ENCODE measurements around the gene AGRN. TPM values are rescaled to one million over a fixed set of nuclear protein-coding genes. Genes with fewer than 3 reads are reported as not detected.
"Not testable (repeated sequence)": the region's sequence is repeated elsewhere in the genome, so short reads cannot be mapped to it uniquely, and the experiment has no call there.

The AGRN gene
- total RNA-seq, 2 experiments from 2014 or later, result 18.3 to 22.8 TPM

- Mint-ChIP-seq H3K4me3 (no peak overlapping the region), H3K27ac (no peak overlapping the region), H3K4me1 (peaks cover 8% of the 10 kb centered on the region), H3K27me3 (peaks cover 42% of the 10 kb centered on the region), H3K36me3 (ENCODE audit: low read depth) (no peaks in the 10 kb centered on the region), H3K9me3 (no peaks in the 10 kb centered on the region)
- CTCF ChIA-PET, result interaction anchor here (0.7 kb wide), 1 partner anchor 23 kb away, joined by 3 read pairs; no protein-coding TSS in a partner anchor
- POLR2A ChIA-PET, result interaction anchor here (1.1 kb wide), 1 partner anchor 14 kb away, joined by 4 read pairs; the partner anchor contains the start of gene ISG15
- DNase-seq, result no peak
Measured at GRCh38 chr1:998995-999724, 20.8 kb upstream of the AGRN start.

GRCh38 chr1:999725-1000356 lies 20.1 kb upstream of the AGRN start, which contains the start of gene HES4:
Gene HES4 (minus strand): TSS chr1:1000097. CDS start chr1:999973, 124 bp downstream.
- CTCF ChIA-PET, result interaction anchor here (0.7 kb wide), 1 partner anchor 23 kb away, joined by 3 read pairs; no protein-coding TSS in a partner anchor
- peaks cover 44% of the 10 kb centered on the region for H3K27me3 Mint-ChIP-seq

GRCh38 chr1:1000357-1001056 lies 19.4 kb upstream of the AGRN start:
- POLR2A ChIA-PET, result interaction anchor here (1.2 to 2.5 kb wide), 2 partner anchors 13 to 19 kb away, joined by 5 to 18 read pairs; partner anchors contain the start of gene ISG15
- H3K4me1 Mint-ChIP-seq, result peaks cover 19% of the 10 kb centered on the region
- peak; percentile 70 for DNase-seq

More at GRCh38 chr1:999725-1000356, 20.1 kb upstream of the AGRN start, which contains the start of gene HES4:
- no peaks in the 10 kb centered on the region for H3K36me3 Mint-ChIP-seq (ENCODE audit: low read depth)
- no peaks in the 10 kb centered on the region for H3K9me3 Mint-ChIP-seq
- peak; percentile 61 for DNase-seq
- H3K4me3 Mint-ChIP-seq, result peak within 1 kb of the TSS; percentile 53
- H3K27ac Mint-ChIP-seq, result peak within 1 kb of the TSS; percentile 16
- H3K4me1 Mint-ChIP-seq, result peaks cover 13% of the 10 kb centered on the region
- POLR2A ChIA-PET, result interaction anchor here (1.1 kb wide), 1 partner anchor 14 kb away, joined by 4 read pairs; the partner anchor contains the start of gene ISG15

GRCh38 chr1:1001057-1001783 lies 18.7 kb upstream of the AGRN start:
- H3K4me3 Mint-ChIP-seq, result peak overlapping the region; percentile 53
- H3K36me3 Mint-ChIP-seq (ENCODE audit: low read depth), result no peaks in the 10 kb centered on the region
- H3K27me3 Mint-ChIP-seq, result peaks cover 42% of the 10 kb centered on the region
- peaks cover 18% of the 10 kb centered on the region for H3K4me1 Mint-ChIP-seq
- peak overlapping the region; percentile 16 for H3K27ac Mint-ChIP-seq
- ChIA-PET CTCF (interaction anchor here (1.0 to 2.3 kb wide), 6 partner anchors 12 to 96 kb away, joined by 3 to 17 read pairs (median 6); partner anchors contain the start of gene ISG15), POLR2A (interaction anchor here (1.2 to 2.5 kb wide), 2 partner anchors 12 to 18 kb away, joined by 5 to 18 read pairs; partner anchors contain the start of gene ISG15)
- DNase-seq, result no peak
- H3K9me3 Mint-ChIP-seq, result no peaks in the 10 kb centered on the region

More at GRCh38 chr1:1000357-1001056, 19.4 kb upstream of the AGRN start:
- H3K4me3 Mint-ChIP-seq, result peak overlapping the region; percentile 53
- CTCF ChIA-PET, result interaction anchor here (1.1 to 2.3 kb wide), 3 partner anchors 13 to 97 kb away, joined by 3 to 17 read pairs (median 6); partner anchors contain the start of gene ISG15
- peak overlapping the region; percentile 16 for H3K27ac Mint-ChIP-seq
- peaks cover 45% of the 10 kb centered on the region for H3K27me3 Mint-ChIP-seq
- no peaks in the 10 kb centered on the region for H3K9me3 Mint-ChIP-seq
- H3K36me3 Mint-ChIP-seq (ENCODE audit: low read depth), result no peaks in the 10 kb centered on the region

GRCh38 chr1:1003618-1004419 lies 16.1 kb upstream of the AGRN start:
- Mint-ChIP-seq H3K27ac (no peak overlapping the region), H3K36me3 (ENCODE audit: low read depth) (no peaks in the 10 kb centered on the region), H3K4me1 (peaks cover 19% of the 10 kb centered on the region), H3K27me3 (peaks cover 41% of the 10 kb centered on the region), H3K4me3 (no peak overlapping the region), H3K9me3 (no peaks in the 10 kb centered on the region)
- CTCF ChIA-PET, result no interaction called here
- DNase-seq, result no peak
- POLR2A ChIA-PET, result interaction anchor here (0.7 kb wide), 1 partner anchor 11 kb away, joined by 3 read pairs; no protein-coding TSS in a partner anchor

- H3K27me3 Mint-ChIP-seq, result peaks cover 46% of the 10 kb centered on the region
- no peaks in the 10 kb centered on the region for H3K36me3 Mint-ChIP-seq (ENCODE audit: low read depth)
- H3K27ac Mint-ChIP-seq, result no peak overlapping the region
- no peaks in the 10 kb centered on the region for H3K9me3 Mint-ChIP-seq
- ChIA-PET POLR2A (interaction anchor here (1.0 kb wide), 1 partner anchor 10 kb away, joined by 5 read pairs; no protein-coding TSS in a partner anchor), CTCF (no interaction called here)
- H3K4me1 Mint-ChIP-seq, result peaks cover 24% of the 10 kb centered on the region
- DNase-seq, result no peak
- H3K4me3 Mint-ChIP-seq, result no peak overlapping the region
Measured at GRCh38 chr1:1004420-1004779, 15.5 kb upstream of the AGRN start.

GRCh38 chr1:1004780-1005697 lies 14.9 kb upstream of the AGRN start:
- DNase-seq, result peak; percentile 57
- peaks cover 44% of the 10 kb centered on the region for H3K27me3 Mint-ChIP-seq
- H3K9me3 Mint-ChIP-seq, result no peaks in the 10 kb centered on the region
- CTCF ChIA-PET, result no interaction called here
- H3K36me3 Mint-ChIP-seq (ENCODE audit: low read depth), result no peaks in the 10 kb centered on the region
- peaks cover 24% of the 10 kb centered on the region for H3K4me1 Mint-ChIP-seq
- no peak overlapping the region for H3K4me3 Mint-ChIP-seq
- POLR2A ChIA-PET, result interaction anchor here (1.0 kb wide), 1 partner anchor 9 kb away, joined by 5 read pairs; no protein-coding TSS in a partner anchor
- H3K27ac Mint-ChIP-seq, result no peak overlapping the region

GRCh38 chr1:1005774-1006304 lies 14.1 kb upstream of the AGRN start:
- POLR2A ChIA-PET, result no interaction called here
- Mint-ChIP-seq H3K9me3 (no peaks in the 10 kb centered on the region), H3K27me3 (peaks cover 43% of the 10 kb centered on the region), H3K4me1 (peaks cover 19% of the 10 kb centered on the region), H3K36me3 (ENCODE audit: low read depth) (no peaks in the 10 kb centered on the region), H3K27ac (no peak overlapping the region), H3K4me3 (no peak overlapping the region)
- CTCF ChIA-PET, result no interaction called here
- DNase-seq, result no peak

- CTCF ChIA-PET, result interaction anchor here (1.1 kb wide), 1 partner anchor 22 kb away, joined by 3 read pairs; no protein-coding TSS in a partner anchor
- H3K27ac Mint-ChIP-seq, result no peak overlapping the region
- POLR2A ChIA-PET, result no interaction called here
Measured at GRCh38 chr1:1006305-1007159, 13.4 kb upstream of the AGRN start.

GRCh38 chr1:1010131-1010530 lies 9.8 kb upstream of the AGRN start:
- POLR2A ChIA-PET, DNase-seq, H3K27ac Mint-ChIP-seq, H3K4me3 Mint-ChIP-seq, H3K9me3 Mint-ChIP-seq: not testable (repeated sequence)
- Mint-ChIP-seq H3K4me1 (peaks cover 32% of the 10 kb centered on the region), H3K27me3 (peaks cover 18% of the 10 kb centered on the region), H3K36me3 (ENCODE audit: low read depth) (peaks cover 27% of the 10 kb centered on the region)
- CTCF ChIA-PET, result interaction anchor here (0.6 kb wide), 1 partner anchor 8 kb away, joined by 3 read pairs; no protein-coding TSS in a partner anchor

More at GRCh38 chr1:1006305-1007159, 13.4 kb upstream of the AGRN start:
- no peak overlapping the region for H3K4me3 Mint-ChIP-seq
- peaks cover 20% of the 10 kb centered on the region for H3K4me1 Mint-ChIP-seq
- H3K36me3 Mint-ChIP-seq (ENCODE audit: low read depth), result peaks cover 1% of the 10 kb centered on the region
- H3K9me3 Mint-ChIP-seq, result no peaks in the 10 kb centered on the region
- H3K27me3 Mint-ChIP-seq, result peaks cover 40% of the 10 kb centered on the region
- DNase-seq, result no peak
